Natural killer cell (primary cell): Measurements from ENCODE around the gene GUCA2B. TPM values are rescaled to one million over a fixed set of nuclear protein-coding genes. Genes with fewer than 3 reads are reported as not detected.

Experiments
- ATAC-seq, 3 donors: fragments of 150-1000 bp in 2 of 3; fragments of 200-7000 bp in 1 of 3; cut with Tn5 transposase; 1 replicate in 1 of 3; 2 replicates in 2 of 3; pipeline ENCODE4 v1.10.0; 2021; ENCODE audit warnings: mild to moderate bottlenecking in 2 of 3, moderate library complexity in 2 of 3
- DNase-seq, 2 donors: peaks; one replicate each; pipeline versions ENCODE4 v3.0.0 to v3.0.0-alpha.2; 2013 to 2021; ENCODE audit warnings: mixed read lengths in 1 of 2
- H3K27ac ChIP-seq: one replicate; pipeline ENCODE4 v1.5.1; 2013; ENCODE audit warnings: mild to moderate bottlenecking, low read length
- H3K27me3 ChIP-seq: one replicate; pipeline ENCODE4 v1.6.1; 2013; ENCODE audit warnings: low read length; ENCODE audit not compliant: control insufficient read depth, insufficient read depth
- H3K36me3 ChIP-seq: one replicate; pipeline ENCODE4 v1.6.1; 2013; ENCODE audit warnings: low read length; ENCODE audit not compliant: control insufficient read depth, insufficient read depth
- H3K4me1 ChIP-seq: one replicate; pipeline ENCODE4 v1.6.1; 2013; ENCODE audit warnings: low read length; ENCODE audit not compliant: control insufficient read depth, insufficient read depth
- H3K4me3 ChIP-seq: one replicate; pipeline ENCODE4 v1.5.1; 2013; ENCODE audit warnings: low read length
- H3K9me3 ChIP-seq: one replicate; pipeline ENCODE4 v1.6.1; 2013; ENCODE audit warnings: low read length; ENCODE audit not compliant: control insufficient read depth, insufficient read depth
- H3K27ac Mint-ChIP-seq, 2 donors: one replicate each; pipeline ENCODE4 v1.8.0; 2022; ENCODE audit warnings: mild to moderate bottlenecking in 2 of 2, mixed read lengths in 2 of 2, moderate library complexity in 1 of 2
- H3K27me3 Mint-ChIP-seq, 2 donors: one replicate each; pipeline ENCODE4 v1.8.0; 2022; ENCODE audit warnings: low read depth in 2 of 2, mixed read lengths in 2 of 2
- H3K36me3 Mint-ChIP-seq: one replicate; pipeline ENCODE4 v1.8.0; 2022; ENCODE audit warnings: mixed read lengths
- H3K4me1 Mint-ChIP-seq, 2 donors: one replicate each; pipeline ENCODE4 v1.8.0; 2022; ENCODE audit warnings: mixed read lengths in 2 of 2
- H3K4me3 Mint-ChIP-seq: one replicate; pipeline ENCODE4 v1.8.0; 2022; ENCODE audit warnings: mild to moderate bottlenecking, moderate library complexity, mixed read lengths
- H3K9me3 Mint-ChIP-seq, 2 donors: one replicate each; pipeline ENCODE4 v1.8.0; 2022; ENCODE audit warnings: mixed read lengths in 2 of 2
- WGBS: methylation state at CpG from one replicate; pipeline ENCODE4 v1.1.7; 2013; ENCODE audit warnings: missing lambda C conversion rate; ENCODE audit not compliant: insufficient coverage; 5-methylcytosine and 5-hydroxymethylcytosine counted together
- intact Hi-C: fragments of 100-400 bp; cut with micrococcal nuclease; formaldehyde crosslinking; loops from one replicate; pipeline ENCODE4 v1.14.2; 2022
- total RNA-seq, 4 donors: library from RNA; stranded (reverse); fragments of 120-200 nt in 1 of 4; gene quantifications; one replicate each; pipeline versions ENCODE4 v1.2.3 to v1.2.4, GENCODE V29; 2013 to 2022
- TF ChIP-seq, protein P1 (sequence below): fragments of 200-600 bp; IDR thresholded peaks from one replicate; pipeline ENCODE4 v1.8.0; 2022; ENCODE audit warnings: antibody characterized with exemption

Gene GUCA2B
- total RNA-seq, 3 donors from 2014 or later (not counting 1 experiment from before 2014, with no cell fraction given) = not detected

DNA sequence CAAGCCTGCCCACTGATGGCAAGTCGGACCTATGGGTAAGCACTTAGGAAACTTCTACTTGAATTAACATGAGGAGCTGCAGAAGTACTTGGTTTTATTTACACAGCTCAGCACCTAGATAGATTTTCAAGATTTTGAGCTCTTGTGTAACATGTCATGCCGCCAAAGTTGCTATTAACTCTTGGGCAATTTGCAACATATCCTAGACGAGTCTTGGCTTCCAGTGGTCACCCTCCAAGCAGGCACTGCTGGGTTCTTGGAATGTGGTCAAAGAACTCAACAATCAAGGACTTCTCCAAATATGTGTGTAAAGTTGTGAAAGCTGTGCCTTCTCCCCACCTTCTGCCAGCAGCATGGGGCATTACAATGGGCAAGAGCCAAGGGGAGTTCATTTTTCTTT is 17.8 kb upstream of the GUCA2B start:
- Mint-ChIP-seq H3K9me3 (no peaks in the 10 kb centered on the region), H3K36me3 (no peaks in the 10 kb centered on the region), H3K4me3 (no peak overlapping the region), H3K27me3 (peaks cover 0 to 7% of the 10 kb centered on the region in 2 donors), H3K4me1 (no peaks in the 10 kb centered on the region), H3K27ac (no peak overlapping the region)
- Histone ChIP-seq H3K4me1 (no peaks in the 10 kb centered on the region), H3K27ac (no peak overlapping the region), H3K27me3 (no peaks in the 10 kb centered on the region), H3K4me3 (no peak overlapping the region), H3K9me3 (no peaks in the 10 kb centered on the region), H3K36me3 (no peaks in the 10 kb centered on the region)
- TF ChIP-seq, protein P1, sequence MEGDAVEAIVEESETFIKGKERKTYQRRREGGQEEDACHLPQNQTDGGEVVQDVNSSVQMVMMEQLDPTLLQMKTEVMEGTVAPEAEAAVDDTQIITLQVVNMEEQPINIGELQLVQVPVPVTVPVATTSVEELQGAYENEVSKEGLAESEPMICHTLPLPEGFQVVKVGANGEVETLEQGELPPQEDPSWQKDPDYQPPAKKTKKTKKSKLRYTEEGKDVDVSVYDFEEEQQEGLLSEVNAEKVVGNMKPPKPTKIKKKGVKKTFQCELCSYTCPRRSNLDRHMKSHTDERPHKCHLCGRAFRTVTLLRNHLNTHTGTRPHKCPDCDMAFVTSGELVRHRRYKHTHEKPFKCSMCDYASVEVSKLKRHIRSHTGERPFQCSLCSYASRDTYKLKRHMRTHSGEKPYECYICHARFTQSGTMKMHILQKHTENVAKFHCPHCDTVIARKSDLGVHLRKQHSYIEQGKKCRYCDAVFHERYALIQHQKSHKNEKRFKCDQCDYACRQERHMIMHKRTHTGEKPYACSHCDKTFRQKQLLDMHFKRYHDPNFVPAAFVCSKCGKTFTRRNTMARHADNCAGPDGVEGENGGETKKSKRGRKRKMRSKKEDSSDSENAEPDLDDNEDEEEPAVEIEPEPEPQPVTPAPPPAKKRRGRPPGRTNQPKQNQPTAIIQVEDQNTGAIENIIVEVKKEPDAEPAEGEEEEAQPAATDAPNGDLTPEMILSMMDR = no peak
- 90% methylated on average over 3 of the region's 3 CpGs for WGBS
- ATAC-seq (no peak), DNase-seq (no peak)
- intact Hi-C loops = no loop called here

DNA sequence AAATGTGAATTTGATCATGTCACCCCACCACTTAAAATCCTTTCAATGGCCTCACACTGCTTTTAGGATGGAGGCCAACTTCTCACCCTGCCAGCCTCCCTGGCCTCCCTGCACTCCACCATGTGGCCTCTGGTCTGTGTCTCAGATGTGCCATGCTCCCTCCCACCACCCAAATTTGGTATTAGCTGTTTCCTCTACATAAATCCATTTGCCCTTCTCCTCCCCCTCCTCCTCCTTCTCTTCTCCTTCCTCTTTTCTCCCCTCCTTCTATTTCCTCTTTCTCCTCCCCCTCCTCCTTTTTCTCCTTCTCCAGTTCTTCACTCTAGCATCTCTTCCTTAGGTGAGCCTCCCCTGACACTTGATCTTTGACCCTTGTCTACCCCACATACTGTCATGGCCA is 16.7 kb upstream of the GUCA2B start:
- Mint-ChIP-seq H3K4me1 (no peaks in the 10 kb centered on the region), H3K36me3 (no peaks in the 10 kb centered on the region), H3K27ac (no peak overlapping the region), H3K4me3 (no peak overlapping the region), H3K9me3 (no peaks in the 10 kb centered on the region), H3K27me3 (peaks cover 0 to 7% of the 10 kb centered on the region in 2 donors)
- Histone ChIP-seq H3K27me3 (no peaks in the 10 kb centered on the region), H3K4me3 (no peak overlapping the region), H3K4me1 (no peaks in the 10 kb centered on the region), H3K9me3 (no peaks in the 10 kb centered on the region), H3K36me3 (no peaks in the 10 kb centered on the region), H3K27ac (no peak overlapping the region)
- TF ChIP-seq, protein P1 = no peak
- DNase-seq (no peak), ATAC-seq (no peak)
- intact Hi-C loops = no loop called here

DNA sequence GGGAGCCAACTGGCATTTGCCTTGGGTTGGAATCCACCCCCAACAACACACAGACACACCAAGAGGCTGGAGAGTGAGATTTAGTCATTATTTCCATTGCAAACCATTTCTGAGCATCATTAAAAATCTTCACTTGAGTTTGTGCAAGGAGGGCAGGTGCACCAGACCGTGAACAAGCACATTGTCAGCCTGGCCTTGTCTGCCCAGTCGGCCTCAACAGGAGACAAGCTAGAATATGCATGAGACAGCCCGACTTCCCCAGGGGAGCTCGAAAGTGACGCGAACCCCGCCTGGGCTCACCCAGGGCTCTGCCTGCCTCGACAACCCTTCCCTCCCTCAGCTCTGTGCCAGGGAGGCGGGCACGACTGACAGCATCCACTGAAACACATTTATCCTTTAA is 15.4 kb upstream of the GUCA2B start:
- no peaks in the 10 kb centered on the region for H3K27me3 ChIP-seq
- WGBS = 81% methylated on average over 10 of the region's 10 CpGs
- H3K9me3 Mint-ChIP-seq = no peaks in the 10 kb centered on the region
- no peaks in the 10 kb centered on the region for H3K4me1 ChIP-seq
- H3K4me3 Mint-ChIP-seq = no peak overlapping the region
- H3K27ac ChIP-seq = no peak overlapping the region
- intact Hi-C loops = no loop called here
- no peaks in the 10 kb centered on the region for H3K36me3 ChIP-seq
- no peaks in the 10 kb centered on the region for H3K4me1 Mint-ChIP-seq
- no peak overlapping the region for H3K27ac Mint-ChIP-seq
- TF ChIP-seq, protein P1 = no peak
- ATAC-seq (no peak), DNase-seq (no peak)
- H3K4me3 ChIP-seq = no peak overlapping the region
- peaks cover 3 to 13% of the 10 kb centered on the region in 2 donors for H3K27me3 Mint-ChIP-seq
- H3K36me3 Mint-ChIP-seq = no peaks in the 10 kb centered on the region
- no peaks in the 10 kb centered on the region for H3K9me3 ChIP-seq

DNA sequence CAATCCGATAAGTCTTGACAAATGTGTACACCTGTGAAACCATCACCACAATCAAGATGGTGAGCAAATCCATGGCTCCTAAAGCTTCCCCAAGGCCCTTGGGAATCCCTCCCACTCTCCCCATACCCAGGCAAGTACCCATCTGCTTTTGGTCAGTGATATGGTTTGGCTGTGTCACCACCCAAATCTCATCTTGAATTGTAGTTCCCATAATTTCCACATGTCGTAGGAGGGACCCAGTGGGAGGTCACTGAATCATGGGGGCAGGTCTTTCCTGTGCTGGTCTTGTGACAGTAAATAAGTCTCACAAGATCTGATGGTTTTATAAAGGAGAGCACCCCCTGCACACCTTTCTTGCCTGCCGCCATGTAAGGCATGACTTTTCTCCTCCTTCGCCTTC is 14.6 kb upstream of the GUCA2B start:
- WGBS = 88% methylated on average over 4 of the region's 4 CpGs
- H3K4me3 Mint-ChIP-seq = no peak overlapping the region
- no peak for ATAC-seq
- no peaks in the 10 kb centered on the region for H3K4me1 ChIP-seq
- no peak for DNase-seq
- H3K27me3 Mint-ChIP-seq = peaks cover 3 to 13% of the 10 kb centered on the region in 2 donors
- no peaks in the 10 kb centered on the region for H3K36me3 Mint-ChIP-seq
- no peaks in the 10 kb centered on the region for H3K27me3 ChIP-seq
- TF ChIP-seq, protein P1 = no peak
- H3K27ac Mint-ChIP-seq = no peak overlapping the region
- intact Hi-C loops = no loop called here
- H3K9me3 ChIP-seq = no peaks in the 10 kb centered on the region
- H3K4me3 ChIP-seq = no peak overlapping the region
- no peaks in the 10 kb centered on the region for H3K9me3 Mint-ChIP-seq
- H3K27ac ChIP-seq = no peak overlapping the region
- H3K36me3 ChIP-seq = no peaks in the 10 kb centered on the region
- peaks cover 0 to 5% of the 10 kb centered on the region in 2 donors for H3K4me1 Mint-ChIP-seq
